ENCODE measurements around the gene SLC44A5. TPM values are rescaled to one million over a fixed set of nuclear protein-coding genes. Genes with fewer than 3 reads are reported as not detected.
"Not testable (repeated sequence)": the region's sequence is repeated elsewhere in the genome, so short reads cannot be mapped to it uniquely, and the experiment has no call there.

Gene SLC44A5
- total RNA-seq, result 1 to 10 TPM in 1 of 2 experiments, under 1 TPM in 1; 0.98 to 1.1 TPM

DNA sequence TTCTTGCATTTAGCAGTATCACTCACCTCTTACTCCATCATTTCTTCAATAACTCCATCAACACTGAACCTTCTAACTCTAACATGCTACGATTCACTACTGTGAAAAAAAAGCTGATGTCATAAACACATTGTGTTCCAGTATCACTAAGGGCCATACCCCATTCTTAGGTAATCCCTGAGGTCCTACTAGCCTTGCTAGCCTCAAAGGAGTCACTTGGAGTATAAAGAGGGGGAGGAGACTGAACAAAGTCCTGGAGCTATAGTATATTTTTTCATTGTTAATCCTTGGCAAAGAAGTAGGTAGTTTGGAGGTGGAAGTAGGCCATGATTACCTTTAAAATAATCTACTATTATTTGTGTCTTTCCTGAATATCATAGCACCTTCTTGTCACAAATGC, at the start of gene SLC44A5:
SLC44A5 (minus strand) TSS at position 101 of the 400 bp plus-strand sequence. CDS start 69,667 bp downstream, outside the sequence.
- ChIA-PET CTCF (no interaction called here), POLR2A (no interaction called here)
- peaks cover 9% of the 10 kb centered on the region for H3K4me1 Mint-ChIP-seq
- no peaks in the 10 kb centered on the region for H3K36me3 Mint-ChIP-seq (ENCODE audit: low read depth)
- H3K4me3 Mint-ChIP-seq, result no peak within 1 kb of the TSS
- no peak for DNase-seq
- H3K27me3 Mint-ChIP-seq, result peaks cover 39% of the 10 kb centered on the region
- H3K9me3 Mint-ChIP-seq, result no peaks in the 10 kb centered on the region
- no peak within 1 kb of the TSS for H3K27ac Mint-ChIP-seq

DNA sequence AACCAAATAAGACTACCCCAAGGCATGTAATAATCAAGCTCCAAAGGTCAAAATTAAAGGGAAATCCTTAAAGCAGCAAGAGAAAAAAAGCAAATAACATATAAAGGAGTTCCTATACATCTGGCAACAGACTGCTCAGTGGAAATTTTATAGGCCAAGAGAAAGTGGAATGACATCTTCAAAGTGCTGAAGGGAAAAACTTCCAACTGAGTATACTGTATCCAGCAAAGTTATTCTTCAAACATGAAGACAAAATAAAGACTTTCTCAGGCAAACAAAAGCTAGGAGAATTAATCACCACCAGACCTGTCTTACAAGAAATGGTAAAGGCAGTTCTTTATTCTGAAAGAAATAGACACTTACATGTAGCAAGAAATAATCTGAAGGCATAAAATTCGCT, 45.0 kb upstream of the SLC44A5 start:
- Mint-ChIP-seq H3K36me3 (ENCODE audit: low read depth) (no peaks in the 10 kb centered on the region), H3K9me3 (no peaks in the 10 kb centered on the region), H3K27me3 (peaks cover 5% of the 10 kb centered on the region), H3K4me3 (no peak overlapping the region), H3K4me1 (no peaks in the 10 kb centered on the region), H3K27ac (no peak overlapping the region)
- CTCF ChIA-PET, result no interaction called here
- POLR2A ChIA-PET, result no interaction called here
- DNase-seq, result no peak

DNA sequence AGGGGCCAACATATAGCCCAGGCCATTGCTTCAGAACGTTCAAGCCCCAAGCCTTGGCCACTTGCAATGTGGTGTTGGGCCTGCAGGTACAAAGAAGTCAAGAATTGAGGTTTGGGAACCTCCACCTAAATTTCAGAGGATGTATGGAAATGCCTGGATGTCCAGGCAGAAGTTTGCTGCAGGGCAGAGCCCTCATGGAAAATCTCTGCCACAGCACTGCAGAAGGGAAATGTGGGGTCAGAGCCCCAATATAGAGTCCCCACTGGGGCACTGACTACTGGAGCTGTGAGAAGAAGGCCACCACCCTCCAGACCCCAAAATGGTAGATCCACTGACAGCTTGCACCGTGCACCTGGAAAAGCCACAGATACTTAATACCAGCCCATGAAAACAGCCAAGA, 36.3 kb upstream of the SLC44A5 start:
- H3K36me3 Mint-ChIP-seq (ENCODE audit: low read depth); H3K27me3 Mint-ChIP-seq; POLR2A ChIA-PET; H3K27ac Mint-ChIP-seq; H3K4me1 Mint-ChIP-seq; CTCF ChIA-PET; H3K4me3 Mint-ChIP-seq; DNase-seq; H3K9me3 Mint-ChIP-seq: not testable (repeated sequence)

DNA sequence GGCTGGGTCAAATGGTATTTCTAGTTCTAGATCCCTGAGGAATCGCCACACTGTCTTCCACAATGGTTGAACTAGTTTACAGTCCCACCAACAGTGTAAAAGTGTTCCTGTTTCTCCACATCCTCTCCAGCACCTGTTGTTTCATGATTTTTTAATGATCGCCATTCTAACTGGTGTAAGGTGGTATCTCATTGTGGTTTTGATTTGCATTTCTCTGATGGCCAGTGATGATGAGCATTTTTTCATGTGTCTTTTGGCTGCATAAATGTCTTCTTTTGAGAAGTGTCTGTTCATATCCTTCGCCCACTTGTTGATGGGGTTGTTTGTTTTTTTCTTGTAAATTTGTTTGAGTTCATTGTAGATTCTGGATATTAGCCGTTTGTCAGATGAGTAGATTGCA, 34.2 kb upstream of the SLC44A5 start:
- POLR2A ChIA-PET, H3K27me3 Mint-ChIP-seq, H3K9me3 Mint-ChIP-seq: not testable (repeated sequence)

DNA sequence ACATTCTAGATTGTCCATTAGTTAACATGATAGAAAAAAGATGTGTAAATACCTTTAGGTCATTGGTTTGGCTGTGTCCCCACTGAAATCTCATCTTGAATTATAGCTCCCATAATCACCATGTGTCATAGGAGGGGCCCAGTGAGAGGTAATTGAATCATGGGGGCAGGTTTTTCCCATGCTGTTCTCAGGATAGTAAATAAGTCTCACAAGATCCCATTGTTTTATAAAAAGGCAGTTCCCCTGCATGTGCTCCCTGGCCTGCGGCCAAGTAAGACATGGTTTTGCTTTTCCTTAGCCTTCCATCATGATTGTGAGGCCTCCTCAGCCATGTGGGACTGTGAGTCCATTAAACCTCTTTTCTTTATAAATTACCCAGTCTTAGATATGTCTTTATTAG, 32.5 kb upstream of the SLC44A5 start:
- no peaks in the 10 kb centered on the region for H3K36me3 Mint-ChIP-seq (ENCODE audit: low read depth)
- no peaks in the 10 kb centered on the region for H3K9me3 Mint-ChIP-seq
- ChIA-PET POLR2A (no interaction called here), CTCF (no interaction called here)
- no peak overlapping the region for H3K4me3 Mint-ChIP-seq
- H3K27me3 Mint-ChIP-seq, result no peaks in the 10 kb centered on the region
- no peaks in the 10 kb centered on the region for H3K4me1 Mint-ChIP-seq
- no peak for DNase-seq
- H3K27ac Mint-ChIP-seq, result no peak overlapping the region

More for the DNA sequence above, 34.2 kb upstream of the SLC44A5 start:
- H3K4me1 Mint-ChIP-seq; DNase-seq; CTCF ChIA-PET; H3K36me3 Mint-ChIP-seq (ENCODE audit: low read depth); H3K4me3 Mint-ChIP-seq; H3K27ac Mint-ChIP-seq: not testable (repeated sequence)

DNA sequence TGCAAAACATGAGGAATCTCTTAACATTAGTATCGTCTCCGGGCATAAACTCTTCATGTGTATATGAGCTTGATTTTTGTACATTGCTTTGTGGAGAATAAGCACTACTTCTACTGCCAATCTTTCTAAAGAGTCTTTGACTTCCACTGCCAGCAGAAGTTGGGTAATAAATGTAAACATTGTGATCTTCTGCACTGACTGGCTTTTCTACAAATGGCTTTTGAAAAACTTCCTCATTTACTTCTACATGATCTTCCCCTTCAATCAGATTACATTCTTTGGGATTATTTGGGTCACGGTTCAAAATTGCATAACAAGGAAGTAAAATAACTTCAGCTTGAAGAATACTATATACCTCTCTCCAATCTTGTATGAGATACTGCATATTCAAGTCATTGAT, 30.4 kb upstream of the SLC44A5 start:
- DNase-seq, result no peak
- no peak overlapping the region for H3K4me3 Mint-ChIP-seq
- ChIA-PET POLR2A (no interaction called here), CTCF (no interaction called here)
- H3K9me3 Mint-ChIP-seq, result no peaks in the 10 kb centered on the region
- H3K27me3 Mint-ChIP-seq, result no peaks in the 10 kb centered on the region
- no peaks in the 10 kb centered on the region for H3K36me3 Mint-ChIP-seq (ENCODE audit: low read depth)
- H3K27ac Mint-ChIP-seq, result no peak overlapping the region
- H3K4me1 Mint-ChIP-seq, result no peaks in the 10 kb centered on the region

DNA sequence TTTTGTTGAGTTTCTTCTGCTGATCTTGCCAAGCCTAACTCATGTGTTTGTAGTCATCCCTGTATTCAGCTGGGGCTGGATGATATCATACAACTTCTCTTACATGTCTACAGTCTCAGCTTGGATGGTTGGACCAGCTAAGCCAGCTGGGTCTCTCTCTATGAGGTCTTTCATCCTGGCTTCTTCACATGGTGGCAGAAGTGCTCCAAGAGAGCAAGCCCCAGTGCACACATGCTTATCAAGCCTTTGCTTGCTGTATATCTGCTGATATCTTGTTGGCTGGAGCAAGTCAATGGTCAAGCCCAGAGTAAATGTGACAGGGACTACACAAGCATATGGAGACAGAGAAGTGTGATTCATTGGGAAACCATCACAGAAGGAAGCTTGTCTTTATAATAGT, 29.2 kb upstream of the SLC44A5 start:
- H3K4me3 Mint-ChIP-seq, result no peak overlapping the region
- no peak for DNase-seq
- CTCF ChIA-PET, result no interaction called here
- H3K27me3 Mint-ChIP-seq, result no peaks in the 10 kb centered on the region
- H3K4me1 Mint-ChIP-seq, result no peaks in the 10 kb centered on the region
- H3K27ac Mint-ChIP-seq, result no peak overlapping the region
- POLR2A ChIA-PET, result no interaction called here
- H3K9me3 Mint-ChIP-seq, result no peaks in the 10 kb centered on the region
- no peaks in the 10 kb centered on the region for H3K36me3 Mint-ChIP-seq (ENCODE audit: low read depth)

DNA sequence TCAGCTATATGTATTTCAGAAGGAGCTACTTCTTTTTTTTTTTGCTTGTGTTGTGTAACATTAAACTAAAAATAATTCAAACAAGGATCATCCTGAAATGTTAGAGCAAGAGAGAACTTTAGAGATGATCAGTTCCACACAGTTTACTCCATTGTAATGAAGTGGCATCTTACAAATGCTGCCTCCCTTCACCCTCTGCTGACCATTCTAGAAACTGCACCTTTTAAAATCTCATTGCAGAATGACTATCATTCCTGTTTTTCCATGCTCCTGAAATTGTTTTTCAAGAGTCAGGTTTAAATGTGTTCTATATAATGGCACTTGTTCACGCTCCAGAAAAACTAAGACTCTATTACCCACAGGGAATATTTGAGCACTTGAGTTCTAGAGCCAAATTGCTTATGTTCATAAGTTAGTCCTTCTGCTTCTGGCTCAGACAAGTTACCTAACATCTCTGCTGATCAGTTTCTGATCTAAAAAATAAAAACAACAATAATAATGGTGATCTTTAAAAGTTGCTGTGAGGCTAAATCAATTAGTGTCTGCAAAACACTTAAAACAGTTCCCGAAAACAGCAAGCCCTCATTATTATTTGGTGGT, 21.5 kb upstream of the SLC44A5 start:
- peaks cover 5% of the 10 kb centered on the region for H3K27me3 Mint-ChIP-seq
- H3K4me3 Mint-ChIP-seq, result no peak overlapping the region
- ChIA-PET CTCF (interaction anchor here (0.9 to 2.2 kb wide), 2 partner anchors 29 to 366 kb away, joined by 3 to 12 read pairs; no protein-coding TSS in a partner anchor), POLR2A (no interaction called here)
- no peaks in the 10 kb centered on the region for H3K36me3 Mint-ChIP-seq (ENCODE audit: low read depth)
- no peaks in the 10 kb centered on the region for H3K4me1 Mint-ChIP-seq
- H3K9me3 Mint-ChIP-seq, result no peaks in the 10 kb centered on the region
- DNase-seq, result no peak
- no peak overlapping the region for H3K27ac Mint-ChIP-seq

DNA sequence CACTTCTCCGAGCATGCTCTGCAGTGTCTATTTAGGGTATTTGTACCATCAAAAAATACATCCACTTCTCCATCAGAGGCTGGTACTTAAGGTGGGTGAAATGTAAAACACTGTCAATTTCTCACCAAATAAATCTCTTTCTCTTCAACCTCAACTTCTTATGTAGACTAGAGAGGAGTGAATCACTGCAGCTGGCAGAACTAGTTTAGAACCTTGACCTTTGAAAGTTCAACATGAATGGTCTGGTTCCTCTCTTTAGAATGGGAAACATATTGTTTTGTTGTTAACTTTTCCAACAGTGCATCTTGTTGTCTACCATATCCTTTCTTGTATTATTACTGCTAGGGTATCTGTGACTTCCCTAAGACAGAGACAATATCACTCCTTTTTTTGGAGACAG, 20.1 kb upstream of the SLC44A5 start:
- Mint-ChIP-seq H3K36me3 (ENCODE audit: low read depth) (no peaks in the 10 kb centered on the region), H3K27ac (no peak overlapping the region), H3K27me3 (peaks cover 10% of the 10 kb centered on the region), H3K4me1 (no peaks in the 10 kb centered on the region), H3K4me3 (no peak overlapping the region), H3K9me3 (no peaks in the 10 kb centered on the region)
- CTCF ChIA-PET, result interaction anchor here (0.6 to 2.2 kb wide), 2 partner anchors 364 to 459 kb away, joined by 3 to 12 read pairs; no protein-coding TSS in a partner anchor
- DNase-seq, result no peak
- POLR2A ChIA-PET, result no interaction called here

DNA sequence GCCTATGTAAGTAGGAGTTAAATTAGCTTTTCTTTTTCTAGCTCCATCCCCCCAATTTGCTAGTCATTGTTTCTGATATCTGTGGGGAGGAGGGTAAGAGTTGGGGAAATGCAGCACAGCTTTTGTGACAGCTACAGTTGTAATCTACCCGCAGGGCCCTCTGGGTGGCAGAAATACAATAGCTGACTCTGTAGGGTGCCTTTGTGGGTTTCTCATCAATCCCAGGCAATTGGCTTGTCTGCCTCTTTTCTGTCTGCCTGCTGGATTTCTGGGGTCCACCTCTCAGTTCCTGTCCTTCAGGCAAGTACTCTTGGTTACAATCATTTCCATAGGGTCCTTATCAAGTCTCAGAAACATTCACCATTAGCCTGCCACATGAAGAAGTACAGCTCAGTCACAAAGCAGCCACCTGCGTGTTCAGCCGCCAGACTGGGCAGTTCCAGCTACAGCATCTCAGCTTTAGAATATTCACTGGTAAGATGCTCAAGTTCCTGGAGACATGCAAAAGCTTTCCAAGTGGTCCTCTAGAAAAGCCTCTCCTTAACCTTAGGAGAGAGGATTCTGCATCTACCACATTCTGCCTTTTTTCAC, 19.2 kb upstream of the SLC44A5 start:
- ChIA-PET CTCF (no interaction called here), POLR2A (no interaction called here)
- Mint-ChIP-seq H3K4me1 (no peaks in the 10 kb centered on the region), H3K9me3 (no peaks in the 10 kb centered on the region), H3K27me3 (peaks cover 14% of the 10 kb centered on the region), H3K36me3 (ENCODE audit: low read depth) (no peaks in the 10 kb centered on the region), H3K27ac (no peak overlapping the region), H3K4me3 (no peak overlapping the region)
- no peak for DNase-seq

DNA sequence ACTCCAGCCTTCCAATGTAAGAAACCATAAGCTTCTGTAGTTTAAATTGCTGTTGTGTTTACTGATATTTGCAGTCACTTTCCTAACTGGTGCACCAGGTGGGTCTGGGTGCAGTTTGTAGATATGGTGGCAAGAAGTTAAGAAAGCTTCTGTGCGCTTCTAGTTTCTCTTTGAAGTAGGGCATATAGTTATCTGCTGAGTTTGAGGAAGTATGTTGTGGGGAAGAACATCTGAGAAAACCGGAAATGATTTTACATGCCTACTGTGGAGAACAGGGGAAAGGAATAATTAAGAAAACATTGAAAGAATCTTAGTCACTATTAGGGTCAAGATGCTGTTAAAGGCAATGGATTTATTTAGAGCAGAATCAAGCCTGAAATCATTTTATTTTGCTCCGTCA, 14.9 kb upstream of the SLC44A5 start:
- no peaks in the 10 kb centered on the region for H3K4me1 Mint-ChIP-seq
- H3K4me3 Mint-ChIP-seq, result no peak overlapping the region
- H3K36me3 Mint-ChIP-seq (ENCODE audit: low read depth), result no peaks in the 10 kb centered on the region
- H3K27me3 Mint-ChIP-seq, result peaks cover 17% of the 10 kb centered on the region
- CTCF ChIA-PET, result no interaction called here
- no peak for DNase-seq
- H3K27ac Mint-ChIP-seq, result no peak overlapping the region
- POLR2A ChIA-PET, result no interaction called here
- H3K9me3 Mint-ChIP-seq, result no peaks in the 10 kb centered on the region

DNA sequence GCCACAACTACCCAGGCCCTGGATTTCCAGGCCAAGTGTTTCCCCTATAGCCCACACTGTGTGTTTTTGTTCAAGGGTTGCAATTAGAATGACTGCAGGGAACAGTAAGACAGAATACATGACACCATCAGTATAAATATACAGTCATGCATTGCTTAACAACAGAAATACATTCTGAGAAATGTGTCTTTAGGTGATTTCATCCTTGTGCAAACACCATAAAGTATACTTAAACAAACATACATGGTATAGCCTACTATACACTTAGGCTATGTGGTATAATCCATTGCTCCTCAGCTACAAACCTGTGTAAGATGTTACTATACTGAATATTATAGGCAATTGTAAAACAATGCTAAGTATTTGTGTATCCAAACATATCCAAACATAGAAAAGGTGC, 7.5 kb upstream of the SLC44A5 start:
- Mint-ChIP-seq H3K4me3 (no peak overlapping the region), H3K9me3 (no peaks in the 10 kb centered on the region), H3K27me3 (peaks cover 50% of the 10 kb centered on the region), H3K27ac (no peak overlapping the region), H3K4me1 (peaks cover 12% of the 10 kb centered on the region), H3K36me3 (ENCODE audit: low read depth) (peaks cover 4% of the 10 kb centered on the region)
- DNase-seq, result no peak
- POLR2A ChIA-PET, result no interaction called here
- CTCF ChIA-PET, result no interaction called here

DNA sequence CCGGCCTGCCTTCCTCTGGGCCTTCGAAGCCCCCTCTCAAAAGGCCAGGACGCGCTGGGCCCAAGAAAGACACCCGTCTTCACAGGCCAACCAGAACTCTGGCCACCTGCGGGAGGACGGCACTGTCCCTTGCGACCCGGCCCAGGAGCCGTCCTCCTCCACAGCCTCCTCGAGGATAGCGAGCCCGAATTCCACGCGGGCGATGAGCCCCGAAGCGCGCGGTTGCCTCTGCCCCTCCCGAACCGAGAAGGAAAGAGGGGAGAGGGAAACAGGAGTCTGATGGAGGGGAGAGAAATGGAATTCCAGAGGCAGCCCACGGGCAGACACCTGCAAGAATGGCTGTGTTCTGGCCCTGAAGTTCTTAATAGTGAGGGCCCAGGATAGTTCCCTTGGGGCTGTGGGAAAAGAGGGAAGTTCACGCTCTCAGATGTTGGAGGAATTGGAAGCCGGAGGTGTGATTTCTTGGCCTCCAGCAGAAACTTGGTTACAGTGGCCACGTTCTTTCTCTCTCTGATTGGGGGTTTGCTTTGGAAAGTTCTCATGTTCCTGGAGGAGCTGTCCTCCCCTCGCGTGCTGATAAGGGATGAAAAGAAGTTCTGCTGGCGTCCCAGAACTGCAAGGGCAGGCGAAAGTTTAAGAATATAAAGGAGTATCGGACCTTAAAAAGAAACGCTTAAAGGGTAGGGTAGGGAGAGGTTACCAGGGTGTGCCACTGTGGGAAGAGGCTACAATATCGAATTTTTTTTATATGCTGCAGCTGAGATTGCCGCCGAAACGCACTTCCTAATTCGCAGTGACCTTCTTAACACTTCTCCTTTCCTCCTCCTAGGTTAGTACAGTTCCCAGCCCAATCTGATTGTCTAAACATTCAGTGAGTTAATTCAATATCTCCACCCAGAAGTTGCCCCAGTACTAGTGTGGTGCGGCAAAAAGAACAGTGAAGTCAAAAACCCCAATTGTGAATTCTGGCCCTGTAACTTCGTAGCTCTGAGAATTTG, 5.8 kb upstream of the SLC44A5 start:
- H3K36me3 Mint-ChIP-seq (ENCODE audit: low read depth), result peaks cover 4% of the 10 kb centered on the region
- H3K27me3 Mint-ChIP-seq, result peaks cover 60% of the 10 kb centered on the region
- ChIA-PET POLR2A (no interaction called here), CTCF (no interaction called here)
- no peak for DNase-seq
- no peaks in the 10 kb centered on the region for H3K9me3 Mint-ChIP-seq
- no peak overlapping the region for H3K4me3 Mint-ChIP-seq
- H3K4me1 Mint-ChIP-seq, result peaks cover 12% of the 10 kb centered on the region
- H3K27ac Mint-ChIP-seq, result no peak overlapping the region
